GM21825 (cell line): ENCODE results near the gene STK39.

Source experiments
- ATAC-seq: cut with Tn5 transposase; IDR thresholded peaks from one replicate; pipeline ENCODE4 v1.9.1; 2021; ENCODE audit warnings: mild to moderate bottlenecking, moderate library complexity; ENCODE audit not compliant: unreplicated experiment

STK39 gene

DNA sequence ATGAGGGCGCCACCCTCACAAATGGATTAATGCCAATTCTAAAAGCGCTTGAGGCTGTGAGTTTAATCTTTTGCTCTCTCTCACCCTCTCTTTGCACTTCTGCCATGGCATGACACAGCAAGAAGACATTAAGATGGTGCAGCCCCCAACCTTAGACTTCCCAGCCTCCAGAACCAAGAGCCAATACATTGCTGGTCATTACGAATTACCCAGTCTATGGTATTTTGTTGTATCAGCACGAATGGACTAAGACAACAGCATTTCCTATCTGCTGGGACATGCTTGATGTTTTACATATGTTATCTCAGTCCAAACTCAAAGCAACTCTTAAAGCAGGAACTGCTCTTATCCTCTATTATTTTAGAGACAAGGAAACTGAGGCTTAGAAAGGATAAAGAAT lies 222.9 kb downstream of the STK39 start:
- ATAC-seq, result no peak

GRCh38 chr2:168021800-168022587 lies 225.4 kb downstream of the STK39 start:
- ATAC-seq, result no peak

DNA sequence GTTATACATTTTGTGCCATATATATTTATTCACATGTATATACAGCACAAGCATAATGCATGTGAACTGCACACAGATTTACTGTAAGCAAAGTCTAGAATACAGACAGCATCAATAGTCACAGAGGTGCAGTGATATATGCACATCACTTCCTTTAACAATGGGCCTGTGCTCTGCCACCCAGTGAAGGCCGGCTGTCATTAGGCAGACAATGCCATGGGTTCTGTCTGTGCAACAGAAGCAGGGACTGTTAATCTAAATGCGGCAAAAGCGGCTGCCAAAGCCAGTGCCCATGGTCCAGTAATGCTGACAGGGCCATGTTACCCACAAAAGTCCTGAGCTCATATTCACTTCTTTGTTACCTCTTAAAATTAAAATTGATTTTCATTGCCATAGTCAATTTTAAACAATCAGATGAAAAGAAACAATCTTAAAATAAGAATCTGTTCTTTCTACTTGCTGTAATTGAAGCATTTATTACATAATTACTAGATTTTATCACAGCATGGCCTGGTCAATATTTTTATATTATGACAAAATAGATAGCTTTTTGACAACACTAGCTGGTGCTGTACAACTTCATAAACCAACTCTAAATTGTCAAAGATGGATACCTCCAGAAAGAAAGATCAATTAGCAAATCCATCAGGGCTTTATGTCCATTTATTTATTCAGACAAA lies 232.0 kb downstream of the STK39 start:
- no peak for ATAC-seq

DNA sequence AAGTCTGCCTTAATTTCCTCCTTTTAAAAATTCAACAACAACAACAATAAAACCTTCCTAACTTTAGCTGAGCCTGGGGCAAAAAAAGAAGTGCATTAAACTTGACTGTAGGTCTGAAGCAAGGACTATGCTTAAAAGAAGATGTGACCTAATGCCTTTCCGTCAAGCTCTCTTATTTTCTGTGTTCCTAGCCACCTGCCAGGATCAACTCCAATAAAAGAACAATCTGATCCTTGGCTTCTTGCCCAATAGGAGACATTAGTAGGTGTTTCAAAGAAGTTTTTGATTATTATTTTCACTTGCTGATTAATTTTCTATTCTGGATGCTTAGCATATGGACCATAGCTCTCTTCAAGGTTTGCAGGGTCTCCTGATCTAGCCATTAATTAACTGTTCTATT lies 237.5 kb downstream of the STK39 start:
- no peak for ATAC-seq

GRCh38 chr2:168008646-168009195 lies 238.7 kb downstream of the STK39 start:
- ATAC-seq, result no peak

DNA sequence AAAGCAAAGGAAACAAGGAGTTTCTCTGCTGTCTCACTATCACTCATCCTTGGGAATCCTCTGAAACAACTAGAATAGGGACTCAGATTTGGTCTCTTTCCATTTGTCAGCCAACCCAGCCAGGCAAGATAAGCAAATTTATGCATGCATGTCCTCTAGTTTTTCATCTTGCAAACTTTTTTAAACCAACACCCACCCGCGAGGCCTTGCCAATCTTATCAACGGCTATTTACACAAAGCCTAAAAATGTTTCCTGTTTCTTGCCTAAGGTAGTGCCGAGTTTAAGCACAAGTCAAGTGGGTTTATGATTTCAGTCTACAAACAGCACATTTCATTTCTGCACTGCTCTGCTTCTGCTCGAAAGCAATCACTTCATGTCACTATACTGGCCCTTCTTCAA lies 240.9 kb downstream of the STK39 start:
- no peak for ATAC-seq

- ATAC-seq, result no peak
Measured at GRCh38 chr2:168005586-168005985, 241.8 kb downstream of the STK39 start.

DNA sequence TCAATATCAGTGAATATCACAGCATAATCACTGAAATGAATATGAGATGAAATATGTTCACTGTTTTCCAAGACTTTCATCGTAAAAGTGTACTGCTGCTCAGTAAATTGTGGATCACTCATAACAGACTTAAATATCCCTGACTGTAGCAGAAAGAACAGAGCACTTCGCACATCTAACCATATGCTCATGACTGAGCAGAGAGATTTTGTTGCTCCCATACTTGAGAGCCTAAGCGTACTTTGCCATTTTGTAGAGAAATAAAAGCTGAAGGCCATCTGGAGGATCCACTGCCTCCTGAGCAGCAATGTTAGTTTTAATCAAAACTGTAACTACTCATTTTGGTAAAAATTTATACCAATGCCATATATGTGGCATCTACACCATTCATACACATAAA lies 243.5 kb downstream of the STK39 start:
- no peak for ATAC-seq

GRCh38 chr2:168002021-168002553 lies 245.3 kb downstream of the STK39 start:
- peak; percentile 75 for ATAC-seq

DNA sequence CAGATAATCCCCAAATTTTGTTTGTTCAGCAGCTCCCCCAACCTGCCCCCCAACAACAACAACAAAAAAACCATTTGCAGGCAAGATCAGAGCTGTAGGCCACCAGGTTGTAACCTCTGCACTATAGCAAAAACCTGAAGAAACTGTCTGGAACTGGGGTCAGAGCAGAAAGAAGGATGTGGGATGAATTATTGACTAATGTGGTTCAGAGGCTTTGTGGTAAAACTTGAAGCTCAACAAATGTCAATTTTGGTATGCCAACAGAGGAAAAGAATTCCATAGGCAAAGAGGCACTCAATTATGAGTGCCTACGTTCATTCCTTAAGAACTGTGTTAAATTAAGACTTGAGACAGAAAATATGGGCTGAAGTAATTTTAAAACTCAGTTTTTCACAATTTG lies 255.1 kb downstream of the STK39 start:
- no peak for ATAC-seq

DNA sequence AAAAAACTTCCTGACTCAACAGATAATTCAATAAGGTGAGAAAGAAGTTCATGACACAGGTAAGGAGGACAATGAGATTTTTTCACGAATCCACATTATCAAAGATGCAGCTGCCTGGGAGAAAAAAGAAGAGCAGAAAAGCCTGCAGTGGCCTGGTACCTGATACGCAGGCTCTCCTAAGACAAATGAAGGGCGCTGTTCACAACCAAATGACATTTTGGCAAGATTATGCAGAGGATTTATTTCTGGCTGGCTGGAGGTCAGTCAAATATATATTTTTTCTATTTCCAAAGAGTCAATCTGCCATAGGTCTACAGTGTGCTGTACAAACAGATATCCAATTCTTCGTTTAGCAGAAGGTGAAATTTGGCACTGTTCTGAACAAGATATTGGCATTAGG lies 257.3 kb downstream of the STK39 start:
- ATAC-seq, result no peak

DNA sequence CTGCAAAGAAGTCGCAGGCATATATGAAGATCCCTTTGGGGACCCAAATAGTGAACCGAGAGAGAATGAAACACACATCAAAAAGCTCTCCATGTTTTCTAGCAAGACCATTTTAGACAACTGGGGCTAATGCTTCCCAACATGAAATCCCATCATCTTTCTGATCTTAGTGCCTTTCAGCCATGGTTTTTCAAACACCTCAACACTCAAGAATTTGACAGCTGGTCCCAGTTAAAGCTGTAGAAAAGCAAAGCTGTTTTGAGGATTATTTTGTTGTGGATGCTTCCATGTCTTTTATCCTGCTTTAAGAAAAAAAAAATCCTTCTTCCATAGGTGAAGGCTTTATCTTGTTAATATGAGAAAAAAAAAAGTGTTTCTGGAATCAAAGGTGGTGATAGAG lies 259.1 kb downstream of the STK39 start:
- ATAC-seq, result no peak

- ATAC-seq, result no peak
Measured at GRCh38 chr2:167987558-167987957, 259.8 kb downstream of the STK39 start.

DNA sequence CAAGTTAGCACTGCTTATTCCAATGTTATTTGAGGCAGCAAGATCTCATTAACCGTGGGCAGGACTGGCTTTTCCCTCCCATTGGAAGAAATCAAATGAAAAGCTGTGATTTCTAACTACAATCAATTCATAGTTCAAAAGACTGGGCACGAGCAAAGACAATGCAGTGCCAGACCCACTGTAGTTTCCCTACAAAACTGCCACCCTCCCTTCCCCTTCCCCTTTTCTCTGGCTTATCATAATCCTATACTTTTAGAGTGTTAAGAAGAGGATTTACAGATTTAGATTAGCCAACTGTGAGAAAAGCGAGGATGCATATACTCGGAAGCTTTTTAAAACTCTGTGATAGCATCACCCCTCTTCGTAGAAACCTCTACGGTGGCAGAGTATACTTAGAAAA lies 260.4 kb downstream of the STK39 start:
- no peak for ATAC-seq

DNA sequence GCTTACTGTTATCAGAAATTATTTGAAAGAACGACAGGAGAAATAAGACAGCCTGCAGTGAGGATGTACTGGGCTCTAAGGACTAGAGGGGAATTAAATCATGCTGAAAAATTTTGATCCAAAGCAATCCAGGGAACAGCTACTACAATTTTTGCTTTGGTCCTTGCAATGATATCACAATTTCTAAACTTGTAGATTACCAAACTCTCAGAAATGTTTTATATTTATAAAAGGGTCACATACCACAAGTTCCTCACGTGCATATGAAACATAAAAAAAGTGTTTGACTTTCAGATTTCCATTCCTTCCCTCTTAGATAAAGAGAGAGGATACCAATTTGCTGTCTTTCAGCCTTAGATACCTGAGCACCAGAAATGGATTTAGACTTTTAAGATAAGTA lies 261.2 kb downstream of the STK39 start:
- ATAC-seq, result no peak

DNA sequence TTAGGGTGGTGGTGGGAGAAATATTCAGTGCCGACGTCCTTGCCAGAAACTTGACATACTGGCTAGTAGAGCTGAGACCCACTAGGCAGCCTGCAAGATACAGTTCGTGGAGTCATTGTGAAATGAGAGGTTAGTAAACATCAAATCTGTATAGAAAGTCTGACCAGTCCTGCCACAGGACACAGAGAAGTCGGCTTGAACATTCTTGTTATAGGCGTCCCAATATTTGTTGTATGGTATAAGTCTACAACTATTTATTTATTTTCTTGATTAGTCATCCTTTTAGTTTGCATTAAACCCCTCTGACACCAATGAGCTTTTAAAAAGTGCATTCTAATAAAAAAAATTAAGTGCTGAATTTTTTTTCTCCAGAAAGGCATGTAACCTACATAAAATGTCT lies 265.4 kb downstream of the STK39 start:
- no peak for ATAC-seq

DNA sequence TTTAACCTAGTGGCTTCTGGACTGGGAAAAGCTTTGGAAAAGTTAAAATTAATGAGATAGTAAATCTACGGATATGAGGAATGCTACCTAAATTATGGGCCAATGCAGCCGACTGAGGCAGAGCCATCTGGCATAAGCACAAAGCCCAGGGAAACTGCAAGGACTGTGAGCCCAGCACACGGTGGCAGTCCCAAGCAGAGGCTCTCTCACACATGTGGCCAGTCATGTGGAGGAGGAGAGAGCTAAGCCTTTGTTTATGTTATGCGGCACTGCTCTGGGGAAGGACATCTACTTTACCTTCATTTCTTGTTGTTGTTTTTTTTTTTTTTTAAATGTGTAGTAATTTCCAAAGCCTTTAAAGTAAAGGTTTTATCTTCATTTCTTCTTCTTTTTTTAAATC lies 267.0 kb downstream of the STK39 start:
- ATAC-seq, result no peak

- ATAC-seq, result no peak
Measured at GRCh38 chr2:167972746-167973145, 274.6 kb downstream of the STK39 start.

- no peak for ATAC-seq
Measured at GRCh38 chr2:167972020-167972419, 275.4 kb downstream of the STK39 start.

- no peak for ATAC-seq
Measured at GRCh38 chr2:167966937-167967913, 280.2 kb downstream of the STK39 start.
